Fibroblast of villous mesenchyme (primary cell): Measurements from ENCODE around the gene OR2L13. TPM values are rescaled to one million over a fixed set of nuclear protein-coding genes. Genes with fewer than 3 reads are reported as not detected.

Source experiments
- DNase-seq: peaks from one replicate; pipeline ENCODE4 v3.0.0-alpha.2; 2010; ENCODE audit warnings: low read depth
- H3K4me3 ChIP-seq: 2 replicates; pipeline ENCODE4 v1.5.1; 2011; ENCODE audit warnings: low read depth, mild to moderate bottlenecking, low read length
- CTCF ChIP-seq: IDR thresholded peaks from 2 replicates; pipeline ENCODE4 v1.5.1; 2012; ENCODE audit warnings: low read depth, mild to moderate bottlenecking, low read length; ENCODE audit not compliant: insufficient read depth
- small RNA-seq: library from RNA; depleted of rRNA; stranded (forward); fragments of <200 nt; gene quantifications from one replicate; pipeline ENCODE3, GENCODE V24; 2012
- total RNA-seq: library from RNA; depleted of rRNA; stranded (reverse); fragments of >200 nt; gene quantifications from 2 replicates; pipeline ENCODE4 v1.2.3, GENCODE V29; 2012

The OR2L13 gene
- total RNA-seq, 1 donor, result not detected

GRCh38 chr1:248127653-248128052 lies 32.7 kb downstream of the OR2L13 start:
- H3K4me3 ChIP-seq, result no peak overlapping the region
- no peak for DNase-seq
- TF ChIP-seq CTCF, result no peak

- no peak for TF ChIP-seq CTCF
- DNase-seq, result no peak
- no peak overlapping the region for H3K4me3 ChIP-seq
Observed at GRCh38 chr1:248136811-248137210, 41.8 kb downstream of the OR2L13 start.

- no peak overlapping the region for H3K4me3 ChIP-seq
- TF ChIP-seq CTCF, result no peak
- no peak for DNase-seq
Observed at GRCh38 chr1:248140846-248141245, 45.9 kb downstream of the OR2L13 start.

- TF ChIP-seq CTCF, result no peak
- DNase-seq, result no peak
- H3K4me3 ChIP-seq, result no peak overlapping the region
Observed at GRCh38 chr1:248143311-248143710, 48.3 kb downstream of the OR2L13 start.

- no peak for DNase-seq
- no peak for TF ChIP-seq CTCF
- H3K4me3 ChIP-seq, result no peak within 1 kb of the TSS
Observed at GRCh38 chr1:248144513-248145198, 49.7 kb downstream of the OR2L13 start, which contains the start of gene OR2M5. Gene OR2M5 (plus strand): TSS chr1:248145148. CDS start chr1:248145148, 0 bp downstream.

Small RNAs within 50 kb of the gene (small RNA-seq; reads per million reads assigned to genes)
- not detected for gene RF00019

Other genes starting within 250 kb of the OR2L13 start
- 0.97 and 3.5 TPM in 2 replicates for gene TRIM58, start 238.0 kb upstream of the OR2L13 start, total RNA-seq
- 0.86 and 0.97 TPM in 2 replicates for gene OR2W3, start 199.6 kb upstream of the OR2L13 start, total RNA-seq
- gene OR2T8, start 174.9 kb upstream of the OR2L13 start, total RNA-seq, result not detected in 2 replicates
- gene OR2AJ1, start 170.3 kb upstream of the OR2L13 start, total RNA-seq, result not detected in 2 replicates
- gene OR2L8, start 146.3 kb upstream of the OR2L13 start, total RNA-seq, result not detected in 2 replicates
- under 0.01 TPM in 1 of 2 replicates, not detected in the other for gene OR2AK2, start 130.0 kb upstream of the OR2L13 start, total RNA-seq
- not detected in 2 replicates for gene OR2L5, start 81.5 kb upstream of the OR2L13 start, total RNA-seq
- under 0.01 TPM in 1 of 2 replicates, not detected in the other for gene OR2L2, start 65.1 kb upstream of the OR2L13 start, total RNA-seq
- gene OR2L3, start 48.3 kb upstream of the OR2L13 start, total RNA-seq, result not detected in 2 replicates
- not detected in 2 replicates for gene OR2M5, start 50.0 kb downstream of the OR2L13 start, total RNA-seq
- not detected in 2 replicates for gene OR2M2, start 79.6 kb downstream of the OR2L13 start, total RNA-seq
- gene OR2M3, start 102.1 kb downstream of the OR2L13 start, total RNA-seq, result not detected in 2 replicates
- not detected in 2 replicates for gene OR2M4, start 136.2 kb downstream of the OR2L13 start, total RNA-seq
- not detected in 2 replicates for gene OR2T33, start 182.8 kb downstream of the OR2L13 start, total RNA-seq
- not detected in 2 replicates for gene OR2T12, start 208.2 kb downstream of the OR2L13 start, total RNA-seq
- not detected in 2 replicates for gene OR2M7, start 229.4 kb downstream of the OR2L13 start, total RNA-seq